Measurements from ENCODE around the gene PODN.

PODN gene

DNA sequence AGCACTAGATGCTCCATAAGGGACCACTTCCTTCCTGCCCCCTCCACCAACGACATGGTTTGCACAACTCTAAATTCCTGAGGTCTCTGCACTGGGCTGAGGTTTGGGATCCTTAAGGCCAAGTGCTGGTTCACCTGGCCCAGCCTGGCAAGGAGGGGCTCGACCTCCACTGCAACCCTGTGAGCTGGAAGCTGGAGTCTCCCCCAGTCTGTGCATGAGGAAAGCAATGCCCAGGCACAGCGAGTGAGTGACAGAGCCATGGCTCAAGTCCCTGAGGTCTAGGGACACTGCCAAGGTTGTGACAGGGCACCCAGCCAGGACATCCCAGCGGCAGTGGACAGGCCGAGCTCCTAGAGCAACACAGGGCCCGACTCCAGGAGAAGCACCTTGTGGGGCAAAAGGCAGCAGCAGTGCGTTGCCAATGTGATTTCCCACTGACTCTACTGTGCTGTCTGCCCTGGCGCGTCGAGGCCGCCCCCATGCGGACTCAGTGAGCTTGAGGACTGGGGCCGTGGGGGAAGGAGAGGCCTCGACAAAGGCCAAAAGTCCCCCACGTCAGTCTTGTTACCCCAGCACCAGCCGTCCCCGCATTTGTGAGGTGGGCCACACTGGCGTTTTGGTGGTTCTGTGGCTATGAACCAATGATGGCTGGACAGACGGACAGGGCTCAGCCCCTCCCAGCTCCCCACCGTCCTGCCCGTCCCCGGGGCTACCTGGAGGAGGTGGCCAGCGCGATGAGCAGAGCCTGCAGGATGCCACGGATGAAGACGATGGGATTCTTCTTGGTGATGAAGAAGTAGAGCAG lies 30.0 kb downstream of the PODN start:
- no peak for DNase-seq

DNA sequence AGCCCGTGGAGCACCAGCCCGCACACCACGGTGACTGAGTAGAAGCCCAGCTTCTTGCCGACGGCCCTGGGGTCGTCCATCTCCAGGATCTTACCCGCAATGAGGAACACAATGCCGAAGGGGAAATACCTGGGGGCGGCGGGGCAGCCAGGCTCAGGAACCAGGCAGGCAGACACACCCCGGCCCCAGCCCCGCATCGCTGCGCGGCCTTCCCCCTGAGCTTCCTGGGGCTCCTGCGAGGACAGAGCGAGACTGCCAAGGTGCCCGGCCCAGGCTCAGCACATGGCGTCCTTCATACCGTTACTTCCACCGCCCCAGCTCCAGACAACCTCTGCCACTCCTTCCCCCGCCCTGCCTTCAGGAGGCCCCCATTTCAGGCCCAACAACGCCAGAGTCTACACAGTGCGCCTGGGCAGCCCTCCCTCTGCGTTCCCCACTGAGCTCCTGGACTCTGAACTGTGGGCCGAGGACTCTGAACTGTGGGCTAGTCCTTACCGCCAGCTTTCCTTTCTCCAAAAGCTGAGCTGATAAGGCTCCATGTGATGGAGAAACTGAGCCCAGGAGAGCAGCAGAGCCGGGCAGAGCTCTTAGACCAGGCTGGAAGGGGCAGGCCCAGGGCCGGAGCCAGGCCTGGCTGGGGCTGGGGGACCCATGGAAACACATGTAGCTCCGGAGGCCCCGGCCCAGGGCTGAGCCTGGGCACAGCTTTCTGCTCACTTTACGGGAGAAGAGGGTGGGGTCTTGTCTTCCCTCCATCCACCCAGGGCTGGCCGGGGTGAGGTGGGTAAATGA lies 30.8 kb downstream of the PODN start:
- DNase-seq, result no peak

DNA sequence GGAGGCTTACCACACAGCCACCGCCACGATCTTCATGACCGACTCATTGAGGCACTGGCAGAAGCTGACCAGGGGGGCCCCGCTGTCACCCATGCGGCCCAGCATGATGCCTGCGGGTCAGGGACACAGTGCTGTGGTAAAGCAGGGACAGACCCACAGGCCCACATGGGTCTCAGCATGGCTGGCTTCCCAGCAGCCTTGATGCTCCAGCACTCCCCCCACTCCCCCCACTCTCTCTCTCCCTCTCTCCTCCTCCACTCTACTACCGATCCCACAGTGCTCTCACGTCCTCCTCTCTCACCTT lies 31.4 kb downstream of the PODN start:
- DNase-seq, result no peak

DNA sequence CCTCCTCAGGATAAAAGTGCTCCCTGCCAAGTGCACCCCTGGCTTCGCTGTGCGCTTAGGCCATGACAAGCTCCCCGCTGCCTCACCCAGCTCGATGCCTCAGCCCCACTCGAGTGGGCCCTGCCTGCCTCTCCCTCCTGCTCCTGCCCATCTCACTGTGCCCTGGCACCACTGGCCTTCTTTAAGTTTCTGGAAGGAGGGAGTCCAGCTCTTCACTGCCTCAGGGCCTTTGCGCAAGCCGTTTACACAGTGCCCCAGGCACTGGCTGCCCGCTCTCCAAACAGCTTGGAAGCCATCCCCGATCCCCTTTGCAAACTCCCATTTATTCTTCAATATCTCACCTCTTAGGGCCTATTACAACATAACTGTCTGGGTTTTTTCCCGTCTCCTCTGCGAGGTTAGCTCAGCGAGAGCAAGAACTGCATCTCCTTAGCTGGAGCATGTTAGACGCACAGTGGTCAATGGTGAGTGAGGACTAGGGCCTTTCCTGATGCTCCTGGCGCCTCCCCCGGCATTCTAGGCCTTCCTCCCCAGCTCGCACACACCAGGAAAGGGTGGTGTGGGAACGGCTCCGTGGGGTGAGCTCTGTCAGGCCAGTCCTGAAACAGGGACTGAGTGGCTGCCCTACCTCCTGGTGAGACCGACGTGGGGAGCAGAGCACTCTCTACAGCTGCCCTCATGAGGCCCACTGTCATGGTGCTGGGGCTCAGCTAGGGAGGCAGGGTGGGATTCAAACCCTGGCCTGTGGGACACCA lies 31.9 kb downstream of the PODN start:
- DNase-seq, result no peak

DNA sequence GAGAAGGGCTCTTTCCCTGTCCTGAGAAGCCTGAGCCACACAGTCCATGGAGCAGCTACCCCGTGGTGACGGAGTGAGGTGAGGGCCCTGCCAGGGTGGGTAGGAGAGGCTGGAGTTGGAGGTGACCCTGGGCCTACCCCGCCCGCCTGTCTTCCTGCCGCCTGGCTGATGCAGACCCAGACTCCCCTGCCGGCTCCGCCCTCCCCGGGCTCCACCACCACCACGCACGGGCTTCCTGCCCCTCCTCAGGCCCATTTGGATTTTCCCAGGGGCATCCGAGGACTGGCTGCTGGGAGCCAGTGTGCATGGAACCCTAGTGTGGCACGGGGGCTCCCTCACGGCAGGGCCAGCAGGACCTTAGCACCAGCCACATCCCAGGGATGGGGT lies 32.5 kb downstream of the PODN start:
- DNase-seq, result no peak

DNA sequence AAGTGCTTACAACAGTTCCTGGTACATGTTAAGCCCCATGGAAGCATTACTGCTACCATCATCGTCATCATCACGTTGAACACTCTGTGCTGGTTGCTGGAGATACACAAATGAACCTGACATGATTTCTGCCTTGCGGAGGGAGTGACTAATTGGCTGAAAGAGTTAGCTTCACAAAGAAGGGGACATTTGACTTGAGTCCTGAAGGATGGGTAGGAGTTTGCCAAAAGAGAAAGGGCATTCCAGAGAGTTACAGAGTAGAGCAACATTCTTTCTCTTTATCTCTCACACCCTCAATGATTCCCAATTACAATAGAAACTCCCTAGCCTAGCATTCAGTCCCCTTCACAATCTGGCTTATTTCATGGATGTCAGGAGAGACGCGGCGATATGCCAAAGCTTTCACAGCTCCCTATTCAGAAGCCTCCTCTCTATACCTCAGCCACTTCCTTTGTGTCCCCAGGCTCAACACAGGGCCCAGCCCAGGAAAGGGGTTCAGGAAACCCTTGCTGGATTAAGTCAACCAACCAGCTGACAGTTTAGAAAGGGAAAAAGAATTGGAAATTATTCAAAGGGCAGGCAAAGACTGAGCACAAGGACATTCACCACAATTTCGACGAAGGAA lies 42.4 kb downstream of the PODN start:
- DNase-seq, result no peak

DNA sequence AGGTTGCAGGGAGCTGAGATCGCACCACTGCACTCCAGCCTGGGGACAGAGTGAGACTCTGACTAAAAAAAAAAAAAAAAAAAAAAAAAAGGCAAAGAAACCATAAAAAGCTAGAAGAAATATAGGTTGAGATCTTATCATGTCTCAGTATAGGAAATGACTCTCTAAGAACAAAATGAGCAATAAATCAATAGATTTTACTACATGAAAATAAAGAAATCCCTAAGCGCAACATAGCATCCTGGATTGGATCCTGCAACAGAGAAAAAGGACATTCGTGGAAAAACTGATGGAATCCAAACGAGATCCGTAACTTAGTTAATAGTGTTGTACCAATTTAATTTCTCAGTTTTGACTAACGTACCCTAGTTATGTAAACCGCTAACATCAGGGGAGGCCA lies 45.1 kb downstream of the PODN start:
- no peak for DNase-seq

DNA sequence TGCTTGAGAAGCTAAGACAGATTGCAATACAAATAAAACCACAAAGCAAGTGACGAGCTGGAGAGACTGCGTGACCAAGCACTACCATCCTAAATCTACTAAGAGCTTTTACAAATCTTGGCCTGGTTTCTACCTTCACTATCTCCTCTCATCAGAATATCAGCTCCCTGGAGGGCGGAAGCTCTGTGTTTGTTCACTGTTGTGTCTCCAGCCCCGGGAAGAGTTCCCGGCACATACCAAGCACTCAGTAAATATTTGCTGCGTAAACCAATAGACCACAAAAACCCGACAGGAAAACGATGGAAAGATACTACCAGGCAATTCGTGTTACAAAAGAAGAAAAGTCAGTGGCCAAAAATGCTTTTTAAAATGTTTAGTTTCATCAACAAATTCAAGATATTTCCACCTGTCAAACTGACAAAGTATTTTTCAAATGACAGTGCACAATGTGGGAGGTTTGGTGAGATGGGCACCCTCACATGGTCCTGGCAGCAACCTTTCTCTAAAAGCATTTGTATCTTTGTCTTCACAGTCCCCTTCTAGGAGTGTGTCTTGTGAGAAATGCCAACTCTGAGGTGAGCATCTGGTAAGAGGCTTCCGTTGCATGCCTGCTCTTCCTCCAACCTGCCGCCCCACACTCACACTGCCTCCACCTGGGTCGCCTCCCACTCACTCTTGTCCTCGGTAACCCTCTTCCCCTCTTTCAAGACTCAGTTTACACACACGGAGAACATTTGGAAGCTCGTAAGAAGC lies 45.7 kb downstream of the PODN start:
- peak; percentile 7 for DNase-seq

DNA sequence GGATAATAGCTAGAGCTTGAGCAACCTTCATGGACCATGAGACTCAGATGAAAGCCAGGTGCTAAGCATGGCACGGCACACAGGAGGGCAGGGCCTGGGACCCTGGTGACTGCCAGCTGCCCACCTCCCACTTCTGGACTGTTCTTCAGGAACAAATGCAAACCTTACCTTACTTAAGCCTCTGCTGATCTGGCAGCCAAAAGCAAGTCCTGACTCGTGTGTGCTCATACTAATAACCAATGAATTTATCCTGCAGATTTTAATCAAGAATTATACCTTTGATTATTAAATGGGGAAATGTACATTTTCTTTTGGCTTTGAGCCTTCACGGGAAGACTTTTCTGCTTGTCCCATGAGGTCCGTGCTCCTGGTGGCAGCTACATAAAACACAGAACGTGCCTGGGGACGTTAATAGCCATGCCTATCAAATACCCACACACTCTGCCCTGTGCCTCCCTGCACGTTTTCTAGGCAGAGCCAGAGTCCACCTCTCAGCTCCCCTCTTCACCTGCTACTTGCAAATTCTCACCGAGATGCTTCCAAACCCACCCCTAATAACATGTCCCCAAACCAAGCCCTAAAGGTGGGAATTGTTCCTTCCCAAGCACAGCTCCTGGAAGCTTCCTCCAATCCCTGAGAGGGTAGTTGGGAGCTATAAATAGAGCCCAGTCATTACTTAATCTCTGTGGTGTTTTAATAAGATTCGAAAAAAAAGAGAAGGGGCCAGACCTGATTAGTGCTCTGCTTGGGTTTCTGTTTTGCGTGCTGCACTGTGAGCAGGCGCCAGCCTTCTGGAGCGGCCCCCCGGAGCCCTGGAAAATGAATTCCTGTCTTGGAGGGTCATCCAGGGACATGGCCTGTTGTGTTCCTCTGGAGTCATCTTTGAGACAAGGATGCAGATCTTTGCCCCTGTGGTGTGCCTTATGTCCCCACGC lies 46.9 kb downstream of the PODN start:
- no peak for DNase-seq

DNA sequence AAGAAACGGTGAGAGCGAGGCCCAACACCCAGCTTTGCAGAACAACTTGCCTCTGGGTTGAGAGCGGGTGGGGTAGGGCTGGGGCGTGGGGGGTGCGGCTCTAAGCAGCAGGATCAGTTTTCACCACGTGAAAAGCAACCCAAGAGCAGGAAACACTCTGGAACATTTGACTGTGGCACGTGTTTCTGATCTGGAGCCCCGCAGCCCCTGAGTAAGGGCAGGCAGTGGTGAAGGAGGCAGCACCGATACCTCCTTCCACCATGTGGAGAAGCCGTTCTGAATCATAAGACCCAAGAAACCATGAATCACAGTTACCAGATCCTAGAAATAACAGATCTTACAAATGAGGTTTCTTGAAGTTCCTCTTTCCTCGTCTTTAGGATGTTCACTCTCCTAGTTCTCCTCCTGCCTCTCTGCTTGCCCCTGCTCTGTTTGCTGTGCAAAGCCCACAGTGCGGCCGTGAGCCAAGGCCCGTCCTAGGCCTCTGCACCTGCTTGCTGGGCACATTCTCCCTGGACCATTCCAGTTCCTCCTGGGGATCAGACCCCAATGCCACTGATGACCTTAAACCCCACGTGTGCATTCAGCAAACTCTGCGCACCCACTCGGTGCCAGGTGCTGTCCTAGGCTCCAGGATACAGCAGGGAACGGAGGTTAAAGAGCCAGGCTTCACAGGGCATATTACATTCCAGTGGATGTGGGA lies 48.5 kb downstream of the PODN start:
- DNase-seq, result peak; percentile 23

DNA sequence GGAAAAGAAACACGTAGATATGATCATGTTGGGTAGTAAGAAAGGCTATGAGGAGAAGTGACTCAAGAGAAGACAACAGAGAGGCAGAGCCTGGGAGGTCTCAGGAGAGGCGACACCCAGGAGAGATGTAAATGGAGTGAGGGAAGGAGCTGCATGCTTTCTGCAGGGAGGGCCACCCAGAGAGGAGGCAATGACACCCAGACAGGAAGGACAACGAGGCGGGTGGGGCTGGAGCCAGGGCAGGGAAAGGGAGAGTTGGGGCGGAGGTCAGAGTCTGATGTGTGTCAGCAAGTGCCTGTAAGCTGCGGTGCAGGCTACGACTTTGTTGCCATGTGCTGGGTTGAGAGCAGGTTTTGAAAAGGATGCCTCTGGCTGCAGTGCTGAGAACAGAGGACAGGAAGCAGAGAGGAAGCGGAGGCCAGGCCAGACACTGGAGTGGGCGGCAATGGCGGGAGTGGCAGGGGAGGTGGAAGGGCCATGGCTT lies 49.1 kb downstream of the PODN start:
- no peak for DNase-seq

DNA sequence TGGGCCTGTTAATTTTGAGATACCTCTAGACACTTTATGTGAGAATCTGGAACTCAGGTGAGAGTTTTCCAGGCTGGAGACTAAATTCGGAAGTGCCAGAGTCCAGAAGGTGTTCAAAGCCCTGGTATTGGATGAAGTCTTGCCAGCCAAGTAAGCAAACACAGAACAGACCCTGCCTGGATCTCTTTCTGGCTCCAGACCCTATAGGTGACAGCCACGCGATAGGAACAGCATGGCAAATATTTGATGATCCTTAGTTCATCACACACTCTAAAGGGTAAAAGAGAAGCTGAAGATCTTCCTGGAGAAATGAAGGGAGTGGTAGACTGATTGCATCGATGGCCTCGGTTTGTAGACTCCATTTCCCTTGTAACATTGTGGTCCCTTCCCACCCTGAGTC lies 49.7 kb downstream of the PODN start:
- no peak for DNase-seq

DNA sequence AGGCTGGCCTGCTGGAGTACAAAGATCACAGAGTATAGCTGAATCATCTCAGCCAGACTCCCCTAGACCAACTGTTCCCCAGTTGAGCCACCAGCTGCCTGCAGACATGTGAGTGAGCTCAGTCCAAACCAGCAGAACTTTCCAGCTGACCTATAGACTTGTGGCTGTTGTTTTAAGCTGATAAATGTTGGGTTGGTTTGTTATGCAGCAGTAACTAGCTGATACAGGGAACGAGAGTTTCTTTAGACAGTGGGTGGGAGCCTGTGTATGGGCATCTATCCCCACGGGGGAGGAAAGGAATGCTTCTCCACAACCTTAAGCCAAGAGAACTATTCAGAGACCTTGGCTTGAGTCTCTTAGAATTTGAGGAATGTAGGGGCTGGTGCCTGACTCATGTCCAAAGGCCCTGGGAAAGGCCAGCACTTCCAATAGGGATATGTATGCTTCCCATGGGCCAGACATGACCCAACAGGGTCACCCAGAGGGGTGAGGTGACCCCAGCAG lies 50.3 kb downstream of the PODN start:
- no peak for DNase-seq

DNA sequence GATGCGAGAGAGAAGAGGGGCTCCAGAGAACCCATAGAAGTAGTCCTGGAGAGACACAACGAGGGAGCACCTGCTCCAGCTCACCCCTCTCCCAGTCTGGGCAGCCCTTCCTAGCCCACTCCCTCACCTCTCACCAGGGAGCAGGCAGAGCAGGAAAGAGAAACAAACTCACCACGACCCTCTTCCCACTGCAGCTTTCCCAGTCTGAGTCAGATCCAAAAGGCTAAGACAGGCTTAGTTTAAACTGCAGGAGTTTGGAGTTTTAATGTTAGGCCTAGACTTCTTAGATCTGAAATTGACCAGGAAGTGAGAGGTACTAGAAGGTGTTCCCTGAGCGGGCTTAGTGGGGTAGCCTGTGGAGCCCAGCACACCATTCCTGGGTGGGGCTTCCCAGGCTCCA lies 50.8 kb downstream of the PODN start:
- no peak for DNase-seq

DNA sequence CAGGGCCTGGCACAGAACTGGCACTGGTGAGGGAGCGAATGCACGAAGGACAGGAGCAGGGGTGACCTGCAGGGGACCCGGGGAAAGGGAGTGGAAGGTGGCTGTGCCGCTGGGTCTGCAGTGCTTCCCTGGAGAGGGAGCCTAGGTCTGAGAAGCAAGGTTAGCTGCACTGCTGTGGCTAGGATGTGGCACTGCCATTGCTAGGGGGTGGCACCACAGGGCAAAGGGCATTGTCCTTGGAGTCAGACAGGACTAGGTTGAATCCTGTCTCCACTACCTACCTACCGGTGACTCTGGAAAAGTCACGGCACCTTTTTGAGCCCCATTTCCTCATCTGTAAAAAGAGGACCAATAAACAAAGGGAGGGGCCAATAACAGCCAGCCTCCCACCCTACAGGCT lies 52.1 kb downstream of the PODN start:
- DNase-seq, result no peak

DNA sequence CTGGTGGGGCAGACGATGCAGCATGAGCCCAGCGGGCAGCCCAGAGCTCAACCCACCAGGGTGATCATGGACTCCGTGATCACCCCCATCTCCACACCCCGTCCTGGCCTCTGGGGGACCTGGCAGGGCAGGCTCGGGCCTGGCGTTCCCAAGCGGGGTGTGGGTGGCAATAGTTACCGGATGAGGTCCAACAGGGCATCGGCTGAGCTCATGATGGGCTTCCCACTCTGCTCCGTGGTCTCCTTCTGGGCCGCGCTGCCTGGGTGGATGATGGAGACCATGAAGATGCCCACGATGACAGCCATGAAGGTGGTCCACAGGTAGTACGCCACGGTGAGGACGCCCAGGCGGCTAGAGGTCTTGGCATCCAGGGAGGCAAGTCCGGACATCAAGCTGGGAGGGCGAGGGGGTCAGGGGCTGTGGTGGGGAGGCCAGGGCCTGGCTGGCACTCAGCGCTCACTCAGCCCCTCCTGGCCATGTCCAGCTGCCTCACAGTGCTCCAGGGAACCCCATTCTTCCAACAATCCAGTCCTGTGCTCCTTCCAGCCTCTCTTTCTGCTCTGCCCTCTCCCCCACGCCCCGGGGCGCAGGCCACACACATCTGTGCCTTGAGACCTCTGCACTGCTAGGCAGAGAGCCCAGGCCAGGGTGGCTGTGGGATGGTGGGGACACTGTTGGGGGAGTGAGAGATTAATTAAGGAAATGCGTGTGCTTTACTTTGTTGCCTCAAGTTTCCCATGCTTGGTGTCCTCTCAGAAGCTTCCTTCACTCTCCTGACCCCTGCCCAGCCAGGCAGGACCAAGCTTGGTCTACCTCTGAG lies 52.8 kb downstream of the PODN start:
- DNase-seq, result no peak

DNA sequence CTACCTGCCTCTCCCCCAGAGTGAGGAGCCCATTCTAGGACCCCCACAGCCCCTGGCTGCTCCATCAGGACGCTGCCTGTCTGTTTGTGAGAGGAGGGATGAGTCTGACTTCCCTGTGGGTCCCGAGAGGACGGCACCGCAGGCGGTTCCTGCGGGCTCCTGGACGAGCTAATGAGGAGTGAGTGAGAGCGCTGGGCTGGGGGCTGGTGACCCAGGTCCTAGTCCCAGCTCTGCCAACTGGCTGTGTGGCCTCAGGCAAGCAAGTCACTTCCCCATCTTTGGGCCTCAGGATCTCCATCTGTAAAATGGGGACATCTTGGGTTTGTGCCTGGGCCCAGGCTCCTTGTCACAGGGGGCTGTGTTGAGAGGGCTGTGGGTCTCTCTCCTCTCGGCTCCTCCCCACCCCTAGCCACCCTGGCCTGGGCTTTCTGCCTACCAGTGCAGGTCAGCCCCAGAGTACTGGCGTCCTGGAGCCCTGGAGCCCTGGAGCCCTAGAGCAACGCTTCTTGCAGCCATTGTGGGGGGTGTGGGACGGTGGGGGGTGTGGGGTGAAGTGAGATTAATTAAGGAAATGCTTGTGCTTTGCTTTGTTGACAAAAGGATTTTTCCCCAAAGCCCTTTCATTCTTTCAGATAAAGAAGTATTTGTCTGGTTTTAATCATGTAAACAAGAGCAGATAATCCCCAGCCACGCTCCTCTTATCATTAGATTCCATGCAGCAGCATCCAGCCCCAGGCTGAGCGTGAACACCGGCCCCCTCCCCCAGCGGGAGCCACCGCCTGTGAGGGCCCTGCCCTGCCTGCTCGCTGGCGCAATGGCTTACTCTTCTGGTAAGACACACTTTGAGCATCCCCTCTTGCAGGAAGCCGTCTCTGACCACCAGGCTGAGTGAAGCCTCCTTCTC lies 53.6 kb downstream of the PODN start:
- DNase-seq, result no peak

DNA sequence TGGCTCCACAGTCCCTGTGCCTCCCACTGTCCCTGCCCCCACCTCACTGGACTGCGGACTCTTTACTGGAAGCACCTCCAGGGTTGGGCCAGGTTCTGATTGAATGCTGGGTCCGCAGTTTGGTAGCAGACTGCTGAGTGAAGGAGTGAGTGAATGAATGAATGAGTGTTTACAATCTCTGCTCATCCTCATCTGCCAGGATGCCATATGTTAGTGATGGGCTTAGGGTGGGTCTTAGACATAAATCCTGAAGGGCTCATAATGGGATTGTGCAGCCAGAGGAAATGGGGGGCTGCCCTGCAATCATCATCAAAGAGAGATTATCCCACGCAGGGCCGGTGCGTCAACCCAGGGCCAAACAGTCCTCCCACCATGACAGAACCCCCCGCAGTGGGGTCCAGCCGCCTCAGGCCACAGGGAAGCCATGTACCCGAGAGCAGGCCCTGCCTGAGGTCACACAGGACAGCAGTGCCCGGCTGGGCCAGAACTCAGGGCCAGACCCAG lies 54.3 kb downstream of the PODN start:
- no peak for DNase-seq

Data from activated CD4-positive, alpha-beta T cell treated with anti-CD3 and anti-CD28 coated beads, Interleukin-2, Interleukin-6, amounts not matched to agents 100 ng/mL and 50 ng/mL, durations not matched to agents 16 hours and 8 hours (primary cell).